Activated CD4-positive, alpha-beta T cell treated with anti-CD3 and anti-CD28 coated beads, Interleukin-10, Interleukin-2, amounts not matched to agents 100 ng/mL and 50 ng/mL, durations not matched to agents 16 hours and 8 hours (primary cell): ENCODE data around the gene CMIP.
A peak's percentile ranks its signal among the peaks of the same experiment; 100 is the strongest.

ENCODE experiments used
- DNase-seq: peaks from one replicate; pipeline ENCODE4 v3.0.0-alpha.2; 2020

The CMIP gene

DNA sequence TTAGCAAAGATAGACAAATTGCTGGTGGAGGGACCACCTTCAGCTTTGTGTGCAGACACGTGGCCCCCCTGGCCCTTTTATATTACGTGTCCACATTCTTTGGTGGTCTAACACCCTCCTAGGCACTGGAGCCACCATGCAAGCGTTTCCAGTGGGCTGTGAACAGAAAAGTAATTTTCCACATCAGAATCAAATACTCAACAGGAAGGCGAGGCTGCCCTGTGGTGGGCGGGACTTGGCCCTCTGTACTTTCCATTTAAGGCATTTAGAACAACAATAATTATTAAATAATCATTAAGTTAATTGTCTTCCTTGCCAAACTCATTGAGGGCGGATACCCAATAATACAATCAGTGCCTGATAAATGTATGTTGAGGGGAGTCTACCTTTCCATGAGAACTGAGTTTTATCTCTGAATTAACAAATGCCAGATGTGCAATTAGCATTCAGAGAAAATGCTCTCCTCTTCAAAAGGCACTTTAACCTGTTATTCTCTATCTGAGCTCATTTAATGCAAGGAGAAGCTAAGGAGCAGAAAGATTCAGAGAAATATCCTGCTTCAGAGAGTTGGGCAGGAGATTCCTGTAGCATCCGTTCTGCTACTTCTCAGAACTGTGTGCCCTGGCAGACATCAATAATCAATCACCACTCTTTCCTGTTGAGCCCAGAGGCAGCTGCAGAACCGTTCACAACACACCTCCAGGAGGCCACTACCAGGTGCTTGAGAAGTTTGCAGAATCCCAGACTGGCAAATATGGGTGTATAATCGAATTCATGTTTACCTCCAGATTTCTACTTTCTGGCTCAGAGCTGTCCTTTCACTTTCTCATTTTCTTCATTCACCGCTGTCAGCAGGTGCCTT, 109.4 kb downstream of the CMIP start:
- DNase-seq = peak; percentile 16

DNA sequence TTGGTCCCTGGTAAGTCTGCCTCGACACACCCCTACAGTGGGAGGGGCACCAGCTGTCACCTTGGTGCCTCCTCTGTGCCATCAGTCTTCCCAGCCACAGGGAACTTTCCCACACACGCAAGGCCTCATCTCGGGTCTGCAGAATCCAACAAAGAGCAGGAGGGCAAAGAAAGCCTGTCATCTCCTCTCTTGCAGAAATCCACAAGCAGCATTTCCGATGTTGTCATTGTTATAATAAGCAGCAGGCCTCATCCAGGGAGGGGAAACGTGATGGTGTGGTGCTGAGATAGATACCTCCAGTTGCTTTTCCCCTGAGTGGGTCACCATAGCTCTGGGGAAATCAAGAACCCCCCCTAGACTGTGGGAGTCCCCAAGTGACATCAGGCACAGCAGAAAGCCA, 110.4 kb downstream of the CMIP start:
- no peak for DNase-seq

DNA sequence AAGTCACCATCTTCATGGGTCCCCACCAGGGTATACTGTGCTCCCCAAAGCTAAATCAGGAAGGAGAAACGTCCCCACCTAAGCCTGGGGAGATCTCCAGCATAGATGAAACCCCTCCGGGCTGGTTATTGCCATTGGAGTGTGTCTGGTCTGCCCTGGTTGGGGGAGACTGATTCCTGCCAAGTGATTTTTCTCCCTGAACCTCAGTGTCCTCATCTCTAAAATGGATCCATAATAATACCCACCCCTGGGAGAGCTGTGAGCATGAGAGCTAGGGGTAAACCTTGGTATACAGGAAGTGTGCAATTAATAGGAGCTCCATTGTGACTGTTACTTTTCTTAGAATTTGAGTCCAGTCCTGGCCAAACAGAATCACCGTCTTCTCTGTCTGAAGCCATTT, 111.1 kb downstream of the CMIP start:
- DNase-seq = no peak

DNA sequence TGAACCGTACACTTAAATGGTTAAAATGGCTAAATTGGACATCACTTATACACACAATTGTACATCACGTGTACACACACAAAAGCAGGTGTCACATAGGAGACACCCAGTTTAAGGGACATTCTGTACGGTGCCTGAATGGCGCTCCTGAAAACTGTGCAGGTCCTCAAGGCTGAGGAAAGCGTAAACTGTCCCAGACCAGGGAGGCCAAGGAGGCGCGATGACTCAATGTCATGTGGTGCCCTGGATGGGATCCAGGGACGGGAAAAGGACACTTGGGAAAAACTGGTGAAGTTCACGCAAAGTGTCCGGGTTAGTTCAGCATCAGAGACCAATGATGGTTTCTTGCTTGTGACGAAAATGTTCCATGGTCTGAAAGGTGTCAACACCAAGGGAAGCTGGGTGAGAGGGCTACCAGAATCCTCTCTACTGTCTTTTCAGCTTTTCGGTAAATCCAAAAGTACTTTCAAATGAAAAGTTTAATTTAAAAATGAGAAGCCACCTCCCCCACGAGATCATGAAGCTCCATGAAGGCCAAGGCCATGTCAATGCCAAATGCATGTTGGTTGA, 112.2 kb downstream of the CMIP start:
- no peak for DNase-seq

DNA sequence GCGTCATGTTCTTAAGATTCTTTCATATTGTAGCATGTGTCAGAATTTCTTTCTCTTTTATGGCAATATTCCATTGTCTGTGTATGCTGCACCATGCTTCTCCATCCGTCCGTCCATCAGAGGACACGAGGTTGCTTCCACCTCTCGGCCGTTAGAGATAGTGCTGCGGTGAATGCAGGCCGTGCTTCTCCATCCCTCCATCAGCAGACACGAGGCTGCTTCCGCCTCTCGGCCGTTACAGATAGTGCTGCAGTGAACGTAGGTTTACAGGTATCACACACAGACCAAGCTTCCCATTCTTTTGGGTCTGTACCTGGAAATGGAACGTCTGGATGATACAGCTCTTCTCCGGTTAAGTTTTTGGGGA, 113.5 kb downstream of the CMIP start:
- DNase-seq = no peak

DNA sequence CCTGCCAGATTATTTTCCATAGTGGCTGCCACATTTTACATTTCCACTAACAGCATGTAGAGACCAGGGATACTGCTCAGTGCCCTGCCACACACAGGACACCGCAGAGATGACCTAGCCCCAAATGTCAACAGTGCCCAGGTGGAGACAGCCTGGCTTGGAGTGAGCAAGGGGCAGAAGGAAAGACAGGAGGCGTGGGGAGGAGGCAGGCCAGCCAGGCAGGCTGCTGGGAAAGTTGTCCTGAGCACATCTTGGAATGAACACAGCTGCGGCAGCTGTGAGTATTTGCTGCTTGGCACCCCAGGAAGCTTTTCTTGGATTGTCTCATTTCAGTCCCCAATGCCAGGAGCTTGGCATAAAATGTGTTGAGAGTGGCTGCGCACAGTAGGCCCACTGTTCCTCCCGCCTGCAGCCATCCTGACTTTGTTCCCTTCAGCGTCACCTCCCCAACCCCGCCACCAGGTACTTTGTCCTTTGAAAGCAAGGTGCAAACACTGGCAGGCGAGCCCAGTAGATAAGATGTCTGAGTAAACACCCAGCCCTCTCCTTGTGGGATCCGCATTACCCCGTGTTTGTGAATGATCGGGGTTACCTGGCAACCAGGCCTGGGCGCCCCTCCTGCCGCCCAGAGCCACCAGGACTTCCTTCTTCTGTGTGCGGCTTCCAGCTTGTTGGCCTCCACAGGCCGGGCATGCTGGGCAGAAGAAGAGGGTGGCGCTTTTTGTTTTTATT, 114.0 kb downstream of the CMIP start:
- no peak for DNase-seq

DNA sequence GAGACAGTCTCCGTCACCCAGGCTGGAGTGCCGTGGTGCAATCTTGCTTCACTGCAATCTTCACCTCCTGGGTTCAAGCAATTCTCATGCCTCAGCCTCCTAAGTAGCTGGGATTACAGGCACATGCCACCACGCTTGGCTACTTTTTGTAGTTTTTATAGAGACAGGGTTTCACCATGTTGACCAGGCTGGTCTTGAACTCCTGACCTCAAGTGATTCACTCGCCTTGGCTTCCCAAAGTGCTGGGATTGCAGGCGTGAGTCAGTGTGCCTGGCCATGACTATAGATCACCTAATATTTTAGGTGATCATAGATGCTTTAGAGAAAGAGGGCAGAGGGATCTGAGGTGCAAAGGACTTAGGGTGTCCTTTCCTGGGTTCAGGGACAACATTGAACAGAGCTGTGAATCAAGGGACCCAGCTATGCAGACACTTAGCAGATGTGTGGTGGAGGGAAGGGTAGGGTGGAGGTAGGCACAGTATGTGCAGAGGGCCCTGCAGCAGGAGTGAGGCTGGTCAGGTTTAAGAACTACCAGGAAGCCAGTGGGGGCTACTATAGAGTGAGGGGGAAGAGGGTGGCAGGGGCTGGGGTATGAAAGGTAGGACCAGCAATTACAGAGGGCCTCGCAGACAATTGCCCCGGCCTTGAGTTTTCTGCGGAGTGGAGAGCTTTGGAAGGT, 116.5 kb downstream of the CMIP start:
- DNase-seq = no peak

DNA sequence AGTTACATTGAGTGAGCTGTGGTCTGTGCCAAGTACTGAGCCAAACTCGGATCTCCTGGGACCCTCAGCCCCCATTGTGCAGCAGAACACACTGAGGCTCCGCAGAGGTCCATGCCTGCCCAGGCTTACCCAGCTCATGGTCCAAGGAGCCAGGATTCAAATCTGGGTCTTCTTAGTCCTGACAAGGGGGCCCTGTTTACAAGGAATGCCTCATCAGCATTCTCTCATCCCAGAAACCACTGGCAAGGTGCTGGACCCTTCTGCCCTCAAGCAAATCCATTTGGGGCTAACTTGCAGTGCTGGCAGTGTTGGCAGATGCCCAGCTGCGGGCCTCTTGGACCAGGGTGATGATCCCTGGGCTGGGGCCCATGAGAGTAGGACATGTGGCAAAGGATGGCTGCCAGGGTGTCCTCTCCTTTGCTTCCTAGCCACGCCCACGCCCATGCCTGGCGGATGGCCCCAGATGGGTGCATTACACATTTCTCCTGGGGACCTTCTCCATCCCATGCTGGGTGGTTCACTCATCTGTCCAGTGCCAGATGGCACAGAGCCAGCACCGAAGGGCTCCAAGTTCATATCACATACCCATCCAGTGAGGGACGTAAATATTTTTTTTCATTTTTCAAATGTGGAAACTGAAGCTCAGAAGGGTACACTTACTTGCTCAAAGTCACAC, 117.7 kb downstream of the CMIP start:
- no peak for DNase-seq

DNA sequence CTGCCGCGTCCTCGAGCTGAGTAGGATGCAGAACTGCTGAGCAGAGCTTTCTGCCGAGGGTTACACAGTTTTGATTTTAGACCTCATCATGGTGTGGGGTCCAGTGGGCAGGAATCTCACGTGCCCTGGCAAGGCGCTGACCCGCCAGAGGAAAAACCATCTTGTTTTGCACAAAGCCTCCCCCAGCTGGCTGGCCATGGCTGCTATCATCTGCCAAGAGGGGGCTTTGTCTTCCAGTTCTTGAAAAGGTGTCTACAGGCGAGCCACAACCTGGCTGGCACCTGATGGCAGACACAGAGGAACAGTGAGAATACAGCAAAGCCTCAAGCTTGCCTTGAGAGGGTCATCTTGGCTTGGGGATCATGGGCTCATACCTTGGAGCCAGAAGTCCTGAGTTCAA, 118.3 kb downstream of the CMIP start:
- DNase-seq = no peak

DNA sequence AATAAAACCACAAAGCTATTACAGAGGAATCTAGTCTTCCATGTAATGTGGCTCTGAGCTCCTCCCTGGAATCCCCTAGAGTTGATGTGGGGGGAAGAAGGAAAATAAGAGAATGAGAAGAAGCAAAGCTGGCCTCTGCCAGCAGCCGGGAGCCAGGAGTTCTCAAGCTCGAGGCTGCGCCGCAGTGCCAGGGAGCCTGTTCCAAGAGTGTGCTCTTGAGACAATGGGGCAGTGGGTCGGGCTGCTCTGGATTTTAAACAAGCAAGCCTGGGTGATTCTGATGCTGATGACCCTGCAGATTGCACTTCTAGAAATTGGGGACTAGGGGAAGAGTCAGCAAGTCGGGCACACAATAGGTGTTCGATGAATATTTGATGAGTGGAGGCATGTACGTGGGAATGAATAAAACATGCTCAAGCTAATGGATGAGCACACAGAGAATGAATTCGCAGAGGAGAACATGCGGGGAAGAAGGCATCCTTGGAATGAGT, 119.9 kb downstream of the CMIP start:
- no peak for DNase-seq

DNA sequence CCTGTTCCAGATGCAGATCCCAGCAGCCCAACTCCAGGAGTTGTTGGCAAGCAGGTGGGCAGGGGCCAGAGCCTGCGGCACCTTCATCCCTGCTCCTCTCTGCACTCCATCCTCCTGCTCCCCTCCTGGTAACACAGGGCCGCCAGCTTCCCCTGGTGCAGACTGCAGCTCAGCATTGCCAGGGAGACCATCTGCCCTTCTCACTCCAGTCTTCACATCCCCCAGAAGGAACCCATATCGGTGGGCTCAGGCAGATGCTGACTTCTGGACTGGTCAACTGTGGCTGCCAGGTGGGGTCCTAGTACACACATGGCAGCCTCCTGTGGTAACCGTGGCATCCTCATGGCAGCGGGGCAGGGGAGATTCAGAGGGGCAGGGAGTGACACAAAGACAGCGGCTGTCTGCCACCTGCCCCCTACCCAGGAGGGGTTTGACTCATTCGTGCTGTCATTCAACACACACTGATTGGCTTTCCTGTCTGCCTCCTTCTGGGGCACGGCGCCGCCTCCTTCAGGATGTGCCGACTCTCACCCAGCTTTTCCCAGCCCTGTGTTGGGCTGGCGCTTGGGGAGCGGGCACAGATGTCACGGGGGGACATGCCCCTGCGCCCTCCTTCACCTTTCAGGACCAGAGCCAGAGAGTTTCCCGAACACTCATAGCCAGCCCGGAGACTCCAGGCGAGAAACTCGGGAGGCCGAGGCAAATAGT, 120.9 kb downstream of the CMIP start:
- no peak for DNase-seq

DNA sequence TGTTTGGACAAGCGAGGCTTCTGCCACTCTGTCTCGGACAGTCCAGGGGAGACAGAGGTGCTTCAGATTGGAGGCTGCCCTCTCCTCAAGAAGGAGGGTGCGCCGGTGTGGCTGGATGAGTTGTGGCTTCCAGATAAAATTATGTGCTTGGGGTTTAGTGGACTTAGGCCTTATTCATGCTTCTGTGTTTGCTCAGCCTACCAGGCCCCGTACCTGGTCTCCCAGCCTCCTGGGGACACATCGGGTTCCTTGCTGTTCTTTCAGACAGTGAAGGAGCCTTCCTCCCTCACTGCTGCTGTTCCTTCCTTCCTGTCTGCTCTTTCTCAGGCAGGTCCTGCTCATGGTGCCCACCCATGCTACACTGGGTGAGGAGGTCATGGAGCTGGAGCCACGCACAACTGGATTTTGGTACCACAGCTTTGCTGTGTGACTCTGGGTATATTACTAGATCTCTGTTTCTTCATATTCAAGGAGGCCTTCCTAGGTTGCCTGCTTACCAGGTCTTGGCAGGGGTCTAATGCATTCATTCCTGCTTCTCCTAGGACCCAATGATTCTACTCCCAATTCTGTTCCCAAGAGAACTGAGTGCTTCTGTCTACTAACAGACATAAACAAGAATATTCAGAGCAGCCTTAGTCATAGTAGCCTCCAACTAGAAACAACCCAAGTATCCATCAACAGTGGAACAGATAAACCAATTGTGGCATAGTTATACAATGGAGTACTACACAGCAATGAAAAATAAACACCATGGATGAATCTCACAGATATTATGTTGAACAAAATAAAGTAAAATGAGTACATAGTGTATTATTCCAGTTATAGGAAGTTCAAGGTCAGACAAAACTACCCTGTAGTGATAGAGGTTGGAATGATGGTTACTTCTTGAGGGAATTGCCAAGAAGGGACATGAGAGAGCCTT, 121.7 kb downstream of the CMIP start:
- no peak for DNase-seq

DNA sequence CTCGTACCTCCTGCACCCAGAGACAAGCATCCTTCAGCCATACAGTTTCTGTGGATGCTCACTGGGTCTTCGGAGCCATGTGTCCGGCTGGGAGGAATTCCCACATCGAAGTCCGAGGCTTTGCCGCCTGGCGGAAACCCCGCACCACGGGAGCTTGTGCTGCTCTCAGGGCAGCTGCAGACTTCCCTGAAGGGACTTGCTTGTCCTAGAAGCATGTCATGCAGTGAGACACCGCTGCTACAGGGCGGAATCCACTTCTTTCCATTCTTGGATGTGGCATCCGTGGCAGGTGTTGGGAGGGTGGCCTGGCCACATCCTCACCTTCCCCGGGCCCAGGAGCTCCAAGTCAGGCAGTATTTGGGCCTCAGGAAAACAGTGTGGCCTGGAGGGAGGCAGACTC, 122.5 kb downstream of the CMIP start:
- DNase-seq = no peak

DNA sequence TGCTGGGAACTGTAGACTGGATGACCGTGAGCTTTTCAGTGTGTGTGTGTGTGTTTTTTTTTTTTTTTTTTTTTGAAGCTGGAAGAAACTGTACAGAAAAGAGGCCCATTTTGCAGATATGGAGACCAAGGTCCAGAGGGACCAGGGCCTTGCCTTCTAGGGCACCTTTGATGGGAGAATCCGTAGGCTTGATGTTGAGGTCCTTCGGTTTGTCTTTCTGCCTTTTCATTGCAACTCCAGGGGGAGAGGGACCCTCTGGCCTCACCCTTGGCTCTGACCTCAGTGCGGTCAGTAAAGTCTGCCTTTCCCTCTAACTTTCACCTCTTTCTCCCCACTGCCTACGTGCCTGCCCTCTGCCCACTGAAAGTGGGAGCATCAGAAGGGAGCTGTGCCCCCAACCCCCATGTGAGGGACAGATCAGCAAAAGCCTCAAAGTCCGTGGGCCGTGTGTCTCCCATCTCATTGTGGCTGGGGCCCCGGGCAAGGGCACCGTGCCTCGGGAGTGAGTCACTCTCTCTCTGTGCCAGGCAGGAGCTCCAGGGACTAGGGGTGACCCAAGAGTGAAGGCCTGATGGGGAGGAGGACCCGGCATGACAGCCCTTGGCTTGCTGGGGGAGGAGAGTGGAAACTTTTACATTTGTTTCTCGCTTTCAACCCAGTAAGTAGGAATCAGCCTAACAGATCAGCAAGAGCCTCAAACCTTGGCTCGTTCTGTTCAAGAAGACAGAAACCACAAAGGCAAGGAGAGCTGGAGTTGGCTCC, 123.6 kb downstream of the CMIP start:
- DNase-seq = peak; percentile 42

DNA sequence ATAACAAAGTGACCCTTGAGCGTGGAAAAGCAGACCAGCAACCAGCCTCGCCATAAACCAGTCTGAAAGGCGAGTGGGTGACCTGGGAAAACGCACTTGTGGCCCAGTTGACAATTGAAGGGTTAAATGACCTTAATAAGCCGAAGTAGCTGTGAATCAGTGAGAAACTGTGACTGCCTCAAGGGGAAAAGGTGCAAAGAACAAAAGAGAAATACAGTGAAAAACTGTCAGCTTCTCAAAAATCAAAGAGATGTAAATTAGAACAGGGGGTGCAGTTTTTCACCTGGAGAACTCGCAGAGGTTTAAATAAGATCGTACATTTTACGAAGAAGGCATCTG, 124.1 kb downstream of the CMIP start:
- DNase-seq = no peak

DNA sequence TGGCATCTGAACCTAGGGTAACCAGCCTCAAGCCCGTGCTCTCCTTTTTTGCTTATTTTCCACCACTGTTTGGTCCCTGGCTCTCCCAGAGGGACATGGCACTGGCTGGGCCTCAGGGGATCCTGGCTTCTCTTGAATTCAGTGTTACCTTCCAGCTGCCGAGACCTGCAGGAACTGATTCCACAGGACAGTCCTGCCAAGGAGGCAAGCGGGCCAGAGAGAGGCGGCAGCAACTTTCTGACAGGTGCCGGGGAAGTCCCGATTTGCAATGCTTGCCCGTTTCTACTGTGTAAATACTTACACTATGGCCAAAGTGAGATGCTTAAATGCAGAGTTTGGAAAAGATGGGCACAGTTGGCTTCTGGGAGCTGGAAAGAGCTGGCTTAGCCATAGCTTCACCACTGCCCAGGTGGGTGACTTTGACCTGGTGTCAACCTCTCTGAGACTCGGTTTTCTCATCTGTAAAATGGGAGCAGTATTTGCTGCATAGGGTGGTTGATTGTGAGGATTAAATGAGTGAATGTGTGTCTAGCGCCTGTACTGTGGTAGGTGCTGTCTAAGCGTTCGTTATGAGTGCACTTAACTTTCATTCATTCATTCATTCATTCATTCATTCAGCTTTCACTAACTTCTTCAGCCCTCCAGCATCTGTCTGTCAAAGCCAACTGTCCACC, 124.9 kb downstream of the CMIP start:
- DNase-seq = no peak

DNA sequence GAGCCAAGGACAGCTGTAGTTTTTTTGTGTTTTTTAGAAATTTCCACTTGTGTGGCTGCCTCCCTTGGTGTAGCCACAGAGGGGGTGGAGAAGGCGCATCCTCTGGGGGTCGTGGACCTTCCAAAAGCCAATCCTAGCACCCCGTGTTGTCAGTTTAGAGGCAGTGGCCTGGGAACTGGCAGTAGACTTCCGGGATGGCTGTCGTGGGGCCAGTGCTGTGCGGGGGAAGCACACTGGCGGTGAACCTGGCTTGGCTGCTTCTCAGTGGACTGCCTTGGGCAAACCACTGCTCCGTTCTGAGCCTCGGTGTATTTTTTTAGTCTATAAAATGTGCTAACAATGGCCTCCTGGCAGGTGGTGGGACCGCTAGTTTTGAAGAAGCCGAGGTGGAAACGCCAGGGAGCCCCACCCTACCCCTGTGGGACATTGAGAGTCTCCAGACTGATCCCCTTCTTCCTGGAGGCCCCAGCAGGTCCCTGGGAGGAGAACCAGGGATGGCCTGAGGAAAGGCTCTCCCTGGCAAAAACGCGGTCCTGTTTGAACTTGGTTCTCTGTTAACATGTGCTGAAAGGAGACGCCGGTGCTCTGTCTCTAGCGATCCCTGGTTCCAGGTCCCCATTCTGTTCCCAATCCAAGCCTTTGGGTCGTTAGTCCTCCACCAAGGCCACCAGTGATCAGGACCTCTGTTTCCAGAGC, 125.7 kb downstream of the CMIP start:
- no peak for DNase-seq

DNA sequence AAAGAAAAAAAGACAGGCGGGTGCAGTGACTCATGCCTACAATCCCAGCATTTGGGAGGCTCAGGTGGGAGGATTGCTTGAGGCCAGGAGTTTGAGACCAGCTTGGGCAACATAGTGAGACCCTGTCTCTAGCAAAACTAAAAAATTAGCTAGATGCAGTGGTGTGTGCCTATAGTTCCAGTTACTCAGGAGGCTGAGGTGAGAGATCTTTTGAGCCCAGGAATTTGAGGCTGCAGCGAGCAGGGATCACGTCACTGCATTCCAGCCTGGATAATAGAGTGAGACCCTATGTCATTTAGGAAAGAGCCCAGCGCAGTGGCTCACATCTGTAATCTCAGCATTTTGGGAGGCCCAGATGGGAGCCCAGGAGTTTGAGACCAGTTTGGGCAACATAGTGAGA, 126.6 kb downstream of the CMIP start:
- DNase-seq = no peak
